ENCODE measurements around the gene FPR3.

- TF ChIP-seq CTCF (IDR thresholded peaks at IDR 0.05; ENCODE audit: insufficient read depth, low read length, poor library complexity, severe bottlenecking) (no peak), EZH2phosphoT487 (conservative IDR thresholded peaks at IDR 0.05; ENCODE audit: low read length) (no peak)
Observed at GRCh38 chr19:51783372-51783771, 11.6 kb upstream of the FPR3 start.
